HCEC 1CT (cell line): Measurements from ENCODE around the gene CDH22.

ENCODE experiments used
- DNase-seq: peaks from one replicate; pipeline ENCODE4 v3.0.0-alpha.2; 2017

Gene CDH22

GRCh38 chr20:46212252-46212651 lies 96.0 kb downstream of the CDH22 start:
- DNase-seq: no peak

- no peak for DNase-seq
These were observed 97.0 kb downstream of the CDH22 start for GRCh38 chr20:46211331-46211722.

- DNase-seq: no peak
These were observed 97.5 kb downstream of the CDH22 start for GRCh38 chr20:46210672-46211330.

GRCh38 chr20:46209930-46210671 lies 98.2 kb downstream of the CDH22 start:
- no peak for DNase-seq

- no peak for DNase-seq
These were observed 100.5 kb downstream of the CDH22 start for GRCh38 chr20:46207793-46208192.

GRCh38 chr20:46206992-46207549 lies 101.2 kb downstream of the CDH22 start:
- no peak for DNase-seq

- DNase-seq: peak; percentile 78
These were observed 102.3 kb downstream of the CDH22 start for GRCh38 chr20:46206025-46206424.

GRCh38 chr20:46205349-46205748 lies 102.9 kb downstream of the CDH22 start:
- DNase-seq: no peak

GRCh38 chr20:46204594-46205186 lies 103.6 kb downstream of the CDH22 start:
- no peak for DNase-seq

- DNase-seq: no peak
These were observed 104.8 kb downstream of the CDH22 start for GRCh38 chr20:46203510-46203837.

- DNase-seq: no peak
These were observed 105.4 kb downstream of the CDH22 start for GRCh38 chr20:46202766-46203509.

GRCh38 chr20:46200582-46201570 lies 107.4 kb downstream of the CDH22 start:
- no peak for DNase-seq

GRCh38 chr20:46199198-46199597 lies 109.1 kb downstream of the CDH22 start:
- DNase-seq: no peak

GRCh38 chr20:46196990-46197389 lies 111.3 kb downstream of the CDH22 start:
- DNase-seq: no peak

- DNase-seq: no peak
These were observed 112.8 kb downstream of the CDH22 start for GRCh38 chr20:46195264-46196036.

- no peak for DNase-seq
These were observed 113.9 kb downstream of the CDH22 start for GRCh38 chr20:46194409-46194808.

- no peak for DNase-seq
These were observed 115.8 kb downstream of the CDH22 start for GRCh38 chr20:46192376-46192944.

- DNase-seq: no peak
These were observed 116.7 kb downstream of the CDH22 start for GRCh38 chr20:46191611-46192010.

- DNase-seq: no peak
These were observed 117.1 kb downstream of the CDH22 start for GRCh38 chr20:46191168-46191540.

- no peak for DNase-seq
These were observed 117.7 kb downstream of the CDH22 start for GRCh38 chr20:46190478-46191167.
